Loucy (cell line): ENCODE results near the gene FEN1.

Experiments
- H2AFZ ChIP-seq: fragments of 200-600 bp; sonication (generic); 2 replicates; pipeline ENCODE4 v1.6.0; 2016; ENCODE audit warnings: antibody characterized with exemption, mild to moderate bottlenecking, low read length, moderate library complexity
- H3F3A ChIP-seq: fragments of 200-600 bp; 2 replicates; pipeline ENCODE4 v1.6.0; 2016; ENCODE audit warnings: antibody characterized with exemption, low read depth, mild to moderate bottlenecking
- H3K27me3 ChIP-seq: fragments of 200-600 bp; sonication (generic); 2 replicates; pipeline ENCODE4 v1.6.1; 2014; ENCODE audit warnings: low read length, mild to moderate bottlenecking; ENCODE audit not compliant: insufficient read depth, poor library complexity, severe bottlenecking
- H3K36me3 ChIP-seq: fragments of 200-600 bp; sonication (generic); 2 replicates; pipeline ENCODE4 v1.6.1; 2016; ENCODE audit warnings: low read length; ENCODE audit not compliant: insufficient read depth
- H3K4me1 ChIP-seq: fragments of 200-600 bp; sonication (generic); 2 replicates; pipeline ENCODE4 v1.5.1; 2014; ENCODE audit warnings: low read length, mild to moderate bottlenecking; ENCODE audit not compliant: insufficient read depth, poor library complexity, severe bottlenecking
- H3K4me2 ChIP-seq: fragments of 200-600 bp; sonication (generic); 2 replicates; pipeline ENCODE4 v1.6.0; 2014; ENCODE audit warnings: antibody characterized with exemption, low read length, low read depth, mild to moderate bottlenecking; ENCODE audit not compliant: poor library complexity, severe bottlenecking
- H3K4me3 ChIP-seq: fragments of 200-600 bp; sonication (generic); 2 replicates; pipeline ENCODE4 v1.5.1; 2014; ENCODE audit warnings: low read length, mild to moderate bottlenecking, mixed read lengths; ENCODE audit not compliant: poor library complexity, severe bottlenecking
- H3K79me2 ChIP-seq: fragments of 200-600 bp; sonication (generic); 2 replicates; pipeline ENCODE4 v1.6.1; 2014; ENCODE audit warnings: low read length; ENCODE audit not compliant: insufficient read depth
- H3K9ac ChIP-seq: fragments of 200-600 bp; sonication (generic); 2 replicates; pipeline ENCODE4 v1.6.0; 2014; ENCODE audit warnings: mild to moderate bottlenecking, low read depth, low read length, moderate library complexity; ENCODE audit not compliant: poor library complexity, severe bottlenecking
- H3K9me2 ChIP-seq: fragments of 200-600 bp; sonication (generic); replicated peaks from 2 replicates; pipeline ENCODE4 v1.6.1; 2016; ENCODE audit warnings: low read depth, low read length, mixed read lengths
- H3K9me3 ChIP-seq: fragments of 200-600 bp; sonication (generic); 2 replicates; pipeline ENCODE4 v1.6.1; 2014; ENCODE audit warnings: mild to moderate bottlenecking, antibody characterized with exemption, low read length, low read depth; ENCODE audit not compliant: insufficient read depth
- H4K20me1 ChIP-seq: fragments of 200-600 bp; sonication (generic); 2 replicates; pipeline ENCODE4 v1.6.0; 2014; ENCODE audit warnings: antibody characterized with exemption, low read length, mild to moderate bottlenecking; ENCODE audit not compliant: insufficient read depth, poor library complexity, severe bottlenecking
- CTCF ChIP-seq: fragments of 200-600 bp; sonication (generic); conservative IDR thresholded peaks from 2 replicates; pipeline ENCODE4 v1.5.1; 2014; ENCODE audit warnings: mild to moderate bottlenecking, antibody characterized with exemption, low read length
- EZH2phosphoT487 ChIP-seq: fragments of 200-600 bp; IDR thresholded peaks from 2 replicates; pipeline ENCODE4 v1.6.1; 2018; ENCODE audit warnings: antibody characterized with exemption, mild to moderate bottlenecking, moderate library complexity, borderline replicate concordance

Gene FEN1

GRCh38 chr11:61744609-61745156 lies 48.0 kb upstream of the FEN1 start:
- Histone ChIP-seq H3K9me3 (no peaks in the 10 kb centered on the region), H3K4me3 (no peak overlapping the region), H2AFZ (no peak overlapping the region), H3F3A (no peaks in the 10 kb centered on the region), H4K20me1 (no peaks in the 10 kb centered on the region), H3K9ac (no peak overlapping the region), H3K9me2 (no peaks in the 10 kb centered on the region), H3K27me3 (no peaks in the 10 kb centered on the region), H3K79me2 (no peaks in the 10 kb centered on the region), H3K4me2 (no peak overlapping the region), H3K36me3 (no peaks in the 10 kb centered on the region), H3K4me1 (no peaks in the 10 kb centered on the region)
- TF ChIP-seq EZH2phosphoT487 = no peak
- no peak for TF ChIP-seq CTCF

DNA sequence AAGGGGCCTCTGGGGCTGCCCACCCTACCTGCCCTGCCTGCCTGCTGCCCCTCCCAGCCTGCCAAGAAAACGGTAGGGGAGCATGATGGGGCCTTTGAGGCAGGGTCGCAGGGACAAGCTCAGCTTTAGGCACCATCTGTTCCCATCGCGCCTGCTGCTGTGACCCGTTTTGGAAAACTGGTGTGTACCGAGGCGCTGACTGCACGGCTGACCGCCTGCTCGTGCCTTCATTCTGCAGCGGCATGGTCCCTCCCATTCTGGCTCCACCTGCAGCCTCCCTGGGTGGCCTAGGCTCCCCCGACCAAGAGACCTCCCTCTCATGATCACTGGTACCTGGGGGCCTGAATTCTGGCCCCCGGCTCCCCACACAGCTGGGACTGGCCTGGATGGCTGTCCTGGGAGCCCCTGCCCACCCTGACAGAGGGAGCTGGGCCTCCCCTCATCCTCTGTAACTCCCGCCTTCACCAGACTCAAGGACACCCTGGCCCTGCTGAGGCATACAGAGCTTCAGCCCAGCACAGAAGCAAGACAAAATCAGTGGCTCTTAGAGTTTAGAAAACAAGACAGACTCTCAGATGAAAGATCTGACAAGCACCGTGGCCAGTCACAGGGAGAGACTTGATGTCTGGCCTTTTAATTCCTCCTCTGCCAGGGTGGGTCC lies 46.8 kb upstream of the FEN1 start:
- no peaks in the 10 kb centered on the region for H3K4me1 ChIP-seq

DNA sequence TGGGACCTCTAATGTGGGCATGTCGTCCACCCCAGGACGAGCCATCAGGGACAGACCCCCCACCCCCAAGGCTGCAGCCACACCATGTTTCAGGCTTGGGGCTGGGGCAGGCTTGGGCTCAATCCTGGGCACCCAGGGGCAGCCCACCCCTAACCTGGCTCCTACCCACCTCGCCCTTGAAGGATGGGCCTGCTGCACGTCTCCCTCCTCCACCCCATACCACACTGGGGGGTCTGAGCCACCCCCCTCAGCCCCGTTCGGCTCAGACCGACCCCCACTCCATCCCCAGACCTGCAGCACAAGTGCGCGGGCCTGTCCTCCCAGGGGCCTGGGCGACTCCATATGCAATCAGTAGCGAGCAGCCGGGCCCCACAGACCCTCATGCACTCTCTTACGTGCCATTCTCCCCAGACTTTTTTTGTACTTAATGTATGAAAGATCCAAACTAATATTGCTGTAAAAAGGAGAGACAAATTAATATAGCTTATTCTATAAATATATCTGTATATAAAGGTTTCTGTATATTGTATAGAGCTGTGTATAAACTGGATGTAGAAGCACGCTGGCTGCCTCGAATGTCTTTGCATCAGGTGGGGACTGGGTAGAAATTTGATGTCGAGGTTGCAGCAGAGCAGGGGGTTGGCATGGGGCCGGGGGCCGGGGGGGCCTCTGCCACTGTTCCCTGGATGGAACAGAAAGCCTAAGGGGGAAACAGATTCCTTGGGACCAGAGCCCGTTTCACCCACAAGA lies 46.1 kb upstream of the FEN1 start:
- no peak overlapping the region for H3K4me2 ChIP-seq
- TF ChIP-seq CTCF (no peak), EZH2phosphoT487 (no peak)
- no peaks in the 10 kb centered on the region for H3K79me2 ChIP-seq
- no peak overlapping the region for H2AFZ ChIP-seq
- H3K9me2 ChIP-seq = no peaks in the 10 kb centered on the region
- H4K20me1 ChIP-seq = no peaks in the 10 kb centered on the region
- no peaks in the 10 kb centered on the region for H3K9me3 ChIP-seq
- no peaks in the 10 kb centered on the region for H3K36me3 ChIP-seq
- no peak overlapping the region for H3K4me3 ChIP-seq
- no peaks in the 10 kb centered on the region for H3F3A ChIP-seq
- H3K27me3 ChIP-seq = no peaks in the 10 kb centered on the region
- H3K4me1 ChIP-seq = no peaks in the 10 kb centered on the region
- H3K9ac ChIP-seq = no peak overlapping the region

More for the DNA sequence above, 46.8 kb upstream of the FEN1 start:
- Histone ChIP-seq H3K79me2 (no peaks in the 10 kb centered on the region), H3K4me2 (no peak overlapping the region), H3K9me2 (no peaks in the 10 kb centered on the region), H3K9me3 (no peaks in the 10 kb centered on the region), H3F3A (no peaks in the 10 kb centered on the region), H3K36me3 (no peaks in the 10 kb centered on the region), H3K9ac (no peak overlapping the region), H3K27me3 (no peaks in the 10 kb centered on the region), H3K4me3 (no peak overlapping the region), H2AFZ (no peak overlapping the region), H4K20me1 (no peaks in the 10 kb centered on the region)
- no peak for TF ChIP-seq EZH2phosphoT487
- TF ChIP-seq CTCF = no peak
